AG09309 (cell line): ENCODE results near the gene TEN1.

Experiments
- DNase-seq: peaks from one replicate; pipeline ENCODE4 v3.0.0-alpha.2; 2010; ENCODE audit warnings: low read depth
- H3K4me3 ChIP-seq: 2 replicates; pipeline ENCODE4 v1.5.1; 2011; ENCODE audit warnings: mild to moderate bottlenecking, low read depth, low read length, moderate library complexity; ENCODE audit not compliant: control insufficient read depth
- TF ChIP-seq, protein P1 (sequence below): IDR thresholded peaks from 2 replicates; pipeline ENCODE4 v1.5.1; 2011; ENCODE audit warnings: mild to moderate bottlenecking, low read depth, low read length, inconsistent platforms; ENCODE audit not compliant: insufficient read depth, control insufficient read depth; ENCODE audit errors: missing control alignments

The TEN1 gene

DNA sequence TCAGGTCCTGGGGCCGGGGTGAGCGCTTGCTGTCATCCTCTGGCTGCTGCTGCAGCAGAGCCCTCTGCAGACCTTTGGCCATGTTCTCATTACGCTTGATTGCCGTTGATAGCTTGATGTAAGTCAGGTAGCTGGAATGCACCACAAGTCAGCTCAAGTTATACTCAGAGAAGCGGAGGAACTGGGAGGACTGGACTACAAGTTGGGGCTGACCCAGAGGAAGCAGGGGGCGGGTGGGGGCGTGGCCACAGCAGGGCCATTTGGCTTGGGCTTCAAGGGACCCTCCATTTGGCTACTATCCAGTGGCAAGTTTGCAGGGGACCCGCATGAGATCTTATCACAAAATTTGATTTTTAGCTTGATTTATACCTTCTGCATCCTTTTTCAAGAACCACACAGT is 67.0 kb downstream of the TEN1 start:
- DNase-seq, result no peak

DNA sequence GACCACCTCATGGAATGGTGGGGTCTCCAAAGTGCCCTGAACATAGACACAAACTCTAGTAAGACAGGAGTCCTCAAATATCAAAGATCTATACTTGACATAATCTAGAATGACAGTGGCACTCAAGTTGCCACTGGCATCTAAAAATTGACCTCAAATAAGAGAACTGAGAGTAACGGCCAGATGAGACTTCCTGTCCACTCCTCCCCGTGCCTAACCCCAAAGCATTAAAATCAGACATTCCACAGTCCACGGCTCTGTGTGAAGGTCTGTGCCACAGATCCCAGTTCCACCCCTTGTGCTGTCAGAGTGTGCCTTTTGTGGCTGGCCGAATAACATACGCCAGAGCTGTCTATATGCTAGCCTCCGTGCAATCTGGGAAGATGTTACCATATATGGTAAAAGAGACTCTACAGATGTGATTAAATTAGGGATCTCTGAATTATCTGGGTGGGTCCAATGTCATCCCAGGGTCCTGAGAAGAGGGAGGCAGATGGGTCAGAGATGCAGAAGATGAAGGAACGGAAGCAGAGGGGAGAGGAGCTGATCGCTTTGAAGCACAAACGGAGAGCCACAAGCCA is 69.1 kb downstream of the TEN1 start:
- TF ChIP-seq, protein P1, sequence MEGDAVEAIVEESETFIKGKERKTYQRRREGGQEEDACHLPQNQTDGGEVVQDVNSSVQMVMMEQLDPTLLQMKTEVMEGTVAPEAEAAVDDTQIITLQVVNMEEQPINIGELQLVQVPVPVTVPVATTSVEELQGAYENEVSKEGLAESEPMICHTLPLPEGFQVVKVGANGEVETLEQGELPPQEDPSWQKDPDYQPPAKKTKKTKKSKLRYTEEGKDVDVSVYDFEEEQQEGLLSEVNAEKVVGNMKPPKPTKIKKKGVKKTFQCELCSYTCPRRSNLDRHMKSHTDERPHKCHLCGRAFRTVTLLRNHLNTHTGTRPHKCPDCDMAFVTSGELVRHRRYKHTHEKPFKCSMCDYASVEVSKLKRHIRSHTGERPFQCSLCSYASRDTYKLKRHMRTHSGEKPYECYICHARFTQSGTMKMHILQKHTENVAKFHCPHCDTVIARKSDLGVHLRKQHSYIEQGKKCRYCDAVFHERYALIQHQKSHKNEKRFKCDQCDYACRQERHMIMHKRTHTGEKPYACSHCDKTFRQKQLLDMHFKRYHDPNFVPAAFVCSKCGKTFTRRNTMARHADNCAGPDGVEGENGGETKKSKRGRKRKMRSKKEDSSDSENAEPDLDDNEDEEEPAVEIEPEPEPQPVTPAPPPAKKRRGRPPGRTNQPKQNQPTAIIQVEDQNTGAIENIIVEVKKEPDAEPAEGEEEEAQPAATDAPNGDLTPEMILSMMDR, result no peak
- DNase-seq, result no peak
- no peak overlapping the region for H3K4me3 ChIP-seq

More for the DNA sequence above, 67.0 kb downstream of the TEN1 start:
- TF ChIP-seq, protein P1, result no peak
- H3K4me3 ChIP-seq, result no peak overlapping the region

DNA sequence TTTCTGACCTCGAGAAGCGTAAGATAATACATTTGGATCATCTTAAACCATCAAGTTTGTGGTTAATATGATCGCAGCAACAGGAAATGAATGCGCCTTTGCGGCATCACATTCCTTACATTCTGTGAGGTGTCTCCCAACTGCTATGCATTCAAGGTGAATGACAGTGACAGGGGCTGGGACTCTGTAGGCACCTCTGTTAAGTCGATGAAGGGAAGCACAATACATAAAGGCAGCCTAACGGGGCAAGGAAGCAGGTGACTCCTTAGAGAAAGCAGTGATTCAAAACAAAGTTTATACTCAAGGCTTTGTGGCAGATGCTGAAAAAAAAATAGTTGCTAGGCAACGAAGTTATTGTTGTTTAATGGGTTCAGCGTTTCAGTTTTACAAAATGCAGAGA is 69.7 kb downstream of the TEN1 start:
- no peak overlapping the region for H3K4me3 ChIP-seq
- TF ChIP-seq, protein P1, result no peak
- no peak for DNase-seq

DNA sequence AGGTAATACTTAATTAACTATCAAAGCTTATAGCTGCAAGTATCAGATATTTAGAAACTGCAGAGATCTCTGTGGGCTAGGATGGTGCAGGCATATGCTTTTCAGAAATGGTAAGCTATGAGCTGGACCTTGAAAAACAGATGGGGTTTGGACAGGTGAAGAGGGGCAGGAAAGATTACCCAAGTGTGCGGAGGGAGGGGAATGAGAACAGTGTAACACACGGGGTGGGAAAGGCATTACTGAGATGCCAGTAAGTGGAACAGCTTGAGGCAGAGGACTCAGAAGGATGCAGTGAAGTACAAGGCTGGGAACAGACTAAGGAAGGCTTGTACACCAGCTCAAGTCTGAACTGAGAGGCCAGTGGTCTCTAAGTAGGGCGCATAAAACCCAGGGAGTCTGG is 70.2 kb downstream of the TEN1 start:
- DNase-seq, result no peak
- TF ChIP-seq, protein P1, result no peak
- H3K4me3 ChIP-seq, result no peak overlapping the region

DNA sequence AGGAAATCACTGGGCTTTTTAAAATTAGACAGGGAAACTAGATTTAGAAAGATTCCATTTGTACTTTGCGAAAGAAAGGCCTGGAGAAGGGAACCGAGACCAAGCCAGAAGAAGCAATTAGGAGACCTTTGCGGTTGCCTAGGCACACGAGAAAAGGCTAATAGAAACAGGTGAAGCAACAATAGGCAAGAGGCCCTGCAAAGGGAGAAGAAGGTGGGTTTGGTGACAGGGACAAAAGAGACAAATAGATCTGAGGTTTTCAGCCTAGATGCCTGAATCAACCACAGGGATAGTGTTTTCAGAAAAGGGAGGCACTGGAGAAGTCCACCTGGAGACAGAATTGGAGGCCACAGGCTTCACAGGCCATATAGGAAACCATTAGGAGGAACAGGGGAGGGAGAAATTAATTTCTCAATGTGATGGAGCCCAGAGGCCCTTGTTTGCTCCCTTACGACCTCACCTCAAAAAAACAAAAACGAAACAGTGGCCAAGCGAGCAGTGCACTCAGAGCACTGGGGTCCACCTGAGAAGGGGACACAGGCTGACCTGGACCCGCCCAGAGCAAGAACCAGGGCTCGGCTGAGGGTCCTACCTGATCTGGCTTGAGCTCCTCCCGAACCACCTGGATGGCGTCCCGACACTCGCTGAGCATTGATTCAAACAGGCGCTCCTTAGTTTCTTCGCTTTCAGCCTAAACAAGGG is 70.9 kb downstream of the TEN1 start:
- TF ChIP-seq, protein P1, result no peak
- H3K4me3 ChIP-seq, result no peak overlapping the region
- DNase-seq, result no peak
